NCI-H1105 treated with DMSO at 0.1 percent for 48 hours (cell line): ENCODE results near the gene CLIP2.
"Not testable (repeated sequence)": the region's sequence is repeated elsewhere in the genome, so short reads cannot be mapped to it uniquely, and the experiment has no call there.

Experiments
- DNase-seq: peaks from one replicate; lab custom pipeline; 2025; lab: John Stamatoyannopoulos, UW

Gene CLIP2

GRCh38 chr7:74289018-74289658 lies at the start of gene CLIP2:
CLIP2 (plus strand) TSS chr7:74289407; CDS start chr7:74317547, 28,140 bp downstream.
- peak; percentile 68 for DNase-seq

DNA sequence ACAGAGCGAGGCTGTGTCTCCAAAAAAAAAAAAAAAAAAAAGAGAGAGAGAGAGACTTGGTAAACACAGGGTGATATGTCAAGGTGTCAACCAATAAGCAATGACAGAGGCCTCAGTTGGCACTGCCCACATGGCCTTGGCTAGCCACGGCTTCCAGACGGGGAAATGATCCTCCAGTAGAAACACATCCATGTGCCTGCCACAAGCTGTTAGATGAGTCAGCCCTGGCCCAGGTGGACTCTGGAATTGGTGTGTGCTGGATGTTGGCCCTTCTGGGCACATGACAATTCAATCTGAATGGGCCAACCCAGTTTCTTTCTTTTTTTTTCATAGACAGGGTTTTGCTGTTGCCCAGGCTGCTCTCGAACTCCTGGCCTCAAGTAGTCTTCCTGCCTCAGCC lies 48.7 kb upstream of the CLIP2 start:
- DNase-seq, result no peak

- DNase-seq, result no peak
Measured at GRCh38 chr7:74242122-74242443, 47.1 kb upstream of the CLIP2 start.

- no peak for DNase-seq
Measured at GRCh38 chr7:74246497-74246896, 42.7 kb upstream of the CLIP2 start.

GRCh38 chr7:74248156-74248555 lies 41.1 kb upstream of the CLIP2 start:
- DNase-seq, result no peak

- DNase-seq, result not testable (repeated sequence)
Measured at GRCh38 chr7:74249058-74249457, 40.1 kb upstream of the CLIP2 start.

- peak; percentile 64 for DNase-seq
Measured at GRCh38 chr7:74252893-74253292, 36.3 kb upstream of the CLIP2 start.

GRCh38 chr7:74253331-74253730 lies 35.9 kb upstream of the CLIP2 start:
- no peak for DNase-seq

- DNase-seq, result no peak
Measured at GRCh38 chr7:74253835-74254128, 35.4 kb upstream of the CLIP2 start.

DNA sequence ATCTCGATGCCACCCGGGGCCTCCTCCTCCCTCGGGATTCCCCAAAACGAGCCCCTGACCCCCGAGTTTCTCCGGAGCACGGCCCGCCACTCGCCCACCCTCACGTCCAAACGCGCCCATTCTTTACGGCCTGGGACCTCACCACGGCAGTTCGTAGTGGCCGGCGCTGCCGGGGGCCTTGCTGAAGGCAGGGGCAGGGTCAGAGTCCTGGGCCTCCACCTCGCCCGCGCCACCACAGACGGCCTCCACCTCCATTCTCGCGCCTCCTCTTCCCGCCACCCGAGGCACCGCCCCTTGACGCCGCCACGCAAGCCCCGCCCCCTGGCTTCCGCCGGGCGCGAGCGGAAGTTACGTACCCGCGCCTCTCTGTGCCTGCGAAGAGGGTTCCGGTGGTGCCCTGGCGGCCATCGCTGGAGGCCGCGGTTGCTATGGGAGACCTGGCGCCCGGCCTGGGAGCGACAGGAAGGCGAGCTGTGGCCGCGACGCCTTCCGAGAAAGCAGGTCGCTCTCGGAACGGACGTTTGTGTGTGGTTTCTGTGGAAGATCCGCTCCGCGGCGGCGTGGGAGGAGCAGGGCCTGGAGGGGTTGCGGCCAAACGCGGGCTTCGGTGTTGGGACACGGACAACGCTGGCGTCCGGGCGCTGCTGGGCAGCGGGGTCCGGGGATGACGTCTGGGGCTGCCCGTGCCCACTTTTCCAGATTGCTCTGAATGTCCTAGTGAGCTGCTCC lies 34.9 kb upstream of the CLIP2 start, which contains the start of gene RFC2:
Gene RFC2 (minus strand): TSS at position 271 of the 729 bp plus-strand sequence. CDS start 16 bp downstream, at position 255.
- DNase-seq, result peak; percentile 91

DNA sequence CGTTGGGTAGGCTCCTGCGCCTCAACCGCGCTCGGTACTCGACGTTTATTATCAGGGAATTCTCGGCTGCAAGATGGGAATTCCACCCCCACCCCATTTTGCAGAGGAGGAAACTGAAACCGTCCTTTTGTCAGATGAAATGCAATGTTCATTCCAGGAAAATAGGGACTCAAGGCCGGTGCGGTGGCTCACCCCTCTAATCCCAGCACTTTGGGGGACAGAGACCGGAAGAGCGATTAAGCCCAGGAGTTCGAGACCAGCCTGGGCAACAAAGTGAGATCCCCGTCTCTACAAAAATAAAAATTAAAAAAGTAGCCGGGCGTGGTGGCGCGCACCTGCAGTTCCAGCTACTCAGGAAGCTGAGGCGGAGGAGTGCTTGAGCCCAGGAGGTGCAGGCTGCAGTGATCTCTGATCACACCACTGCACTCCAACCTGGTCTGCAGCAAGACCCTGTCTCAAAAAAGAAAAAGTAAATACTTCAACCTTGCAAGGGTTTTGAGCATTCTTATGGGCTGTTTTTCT lies 34.3 kb upstream of the CLIP2 start:
- no peak for DNase-seq

DNA sequence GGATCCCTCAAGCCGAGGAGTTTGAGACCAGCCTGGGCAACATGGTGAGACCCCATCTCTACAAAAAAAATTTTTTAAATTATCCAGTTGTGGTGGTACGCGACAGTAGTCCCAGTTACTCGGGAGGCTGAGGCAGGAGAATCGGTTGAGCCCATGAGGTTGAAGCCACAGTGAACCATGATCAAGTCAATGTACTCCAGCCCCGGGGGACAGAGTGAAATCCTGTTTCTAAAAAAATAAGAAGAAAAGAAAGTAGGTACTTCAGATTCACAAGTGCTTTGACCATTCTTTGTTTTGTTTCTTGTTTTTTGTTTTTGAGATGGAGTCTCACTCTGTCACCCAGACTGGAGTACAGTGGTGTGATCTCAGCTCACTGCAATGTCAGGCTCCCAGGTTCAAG lies 33.7 kb upstream of the CLIP2 start:
- DNase-seq, result not testable (repeated sequence)

GRCh38 chr7:74256491-74257408 lies 32.5 kb upstream of the CLIP2 start:
- no peak for DNase-seq

GRCh38 chr7:74258639-74259038 lies 30.6 kb upstream of the CLIP2 start:
- DNase-seq, result no peak

GRCh38 chr7:74262639-74263398 lies 26.4 kb upstream of the CLIP2 start:
- DNase-seq, result no peak

DNA sequence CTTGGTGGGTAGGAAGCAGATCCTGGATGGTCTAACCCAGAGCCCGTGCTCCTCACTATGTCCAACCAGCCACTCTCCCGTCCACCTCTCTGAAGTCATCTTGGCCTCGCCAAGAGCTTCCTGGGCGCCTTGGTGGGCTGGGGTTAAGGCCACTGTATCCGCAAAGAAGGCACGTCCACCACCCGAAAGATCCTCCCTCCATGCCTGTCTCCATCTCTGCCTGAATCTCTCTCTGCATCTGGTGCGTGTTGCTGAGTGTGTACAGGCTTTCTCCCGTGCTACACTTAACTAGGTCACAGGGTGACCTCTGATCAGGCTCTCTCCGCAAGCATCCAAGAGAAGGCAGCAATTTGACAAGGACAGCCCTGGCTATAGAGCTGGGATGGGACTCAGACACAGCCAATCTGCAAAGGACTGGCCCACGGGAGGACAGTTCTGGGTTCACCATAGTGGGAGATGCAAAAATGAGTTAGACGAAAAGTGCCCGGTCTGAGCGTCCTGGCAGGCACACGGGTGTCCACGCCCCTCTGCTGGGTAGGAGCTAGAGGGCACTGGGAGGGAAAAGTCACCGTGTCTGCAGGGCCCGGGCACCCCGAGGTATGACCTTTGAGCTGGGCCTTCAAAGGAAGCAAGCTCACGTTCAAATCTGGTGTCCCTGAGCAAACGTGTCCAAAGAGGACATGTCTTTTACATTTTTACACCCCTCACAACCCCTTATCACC lies 25.6 kb upstream of the CLIP2 start:
- no peak for DNase-seq

- DNase-seq, result no peak
Measured at GRCh38 chr7:74266191-74266963, 22.8 kb upstream of the CLIP2 start.

DNA sequence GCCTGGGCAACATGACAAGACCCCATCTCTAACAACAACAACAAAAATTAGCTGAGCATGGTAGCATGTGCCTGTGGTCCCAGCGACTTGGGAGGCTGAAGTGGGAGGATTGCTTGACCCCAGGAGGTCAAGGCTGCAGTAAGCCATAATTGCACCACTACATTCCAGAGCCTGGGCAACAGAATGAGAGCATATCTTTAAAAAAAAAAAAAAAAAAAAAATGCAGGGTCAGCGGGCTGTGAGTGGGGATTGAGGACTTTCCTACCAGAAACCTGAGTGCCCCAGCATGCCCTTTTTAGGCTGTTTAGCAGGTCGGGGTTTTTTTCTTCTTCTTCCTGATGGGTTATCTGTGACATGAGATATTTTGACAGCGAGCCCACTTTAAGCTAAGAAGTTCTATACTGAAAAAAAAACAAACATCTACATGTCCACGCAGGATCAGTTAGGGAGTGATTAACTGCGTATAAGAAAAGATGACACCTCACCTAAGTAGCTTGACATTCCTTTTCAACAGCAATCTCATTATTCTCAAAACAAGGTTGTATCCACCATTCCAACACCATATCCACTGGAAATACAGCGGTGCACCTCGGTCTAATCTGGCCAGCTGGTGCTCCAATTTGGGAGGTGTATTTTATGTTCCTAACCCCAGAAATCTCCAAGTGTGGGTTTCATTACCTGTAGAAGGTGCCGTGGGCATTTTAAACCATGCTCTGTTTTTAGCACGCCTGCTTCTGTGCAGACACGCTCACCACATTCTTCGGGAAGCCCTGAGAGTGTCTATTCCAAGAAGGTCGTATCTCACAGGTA lies 21.2 kb upstream of the CLIP2 start:
- no peak for DNase-seq

GRCh38 chr7:74269757-74270277 lies 19.4 kb upstream of the CLIP2 start:
- peak; percentile 76 for DNase-seq
